A673 (cell line): Measurements from ENCODE around the gene THAP3.

Experiments used
- EZH2 ChIP-seq: fragments of 200-600 bp; sonication (generic); IDR thresholded peaks from 2 replicates; pipeline ENCODE4 v1.6.1; 2017; ENCODE audit warnings: borderline replicate concordance, low read depth, mild to moderate bottlenecking, mixed read lengths, antibody characterized with exemption, low read length; ENCODE audit not compliant: poor library complexity, severe bottlenecking
- TF ChIP-seq, protein P1 (sequence below): fragments of 300-800, 200-600 bp; sonication (generic); conservative IDR thresholded peaks from 2 replicates; pipeline ENCODE4 v1.5.1; 2017; ENCODE audit warnings: low read depth, mild to moderate bottlenecking, antibody characterized with exemption, low read length, moderate library complexity, mixed read lengths

- TF ChIP-seq, protein P1, sequence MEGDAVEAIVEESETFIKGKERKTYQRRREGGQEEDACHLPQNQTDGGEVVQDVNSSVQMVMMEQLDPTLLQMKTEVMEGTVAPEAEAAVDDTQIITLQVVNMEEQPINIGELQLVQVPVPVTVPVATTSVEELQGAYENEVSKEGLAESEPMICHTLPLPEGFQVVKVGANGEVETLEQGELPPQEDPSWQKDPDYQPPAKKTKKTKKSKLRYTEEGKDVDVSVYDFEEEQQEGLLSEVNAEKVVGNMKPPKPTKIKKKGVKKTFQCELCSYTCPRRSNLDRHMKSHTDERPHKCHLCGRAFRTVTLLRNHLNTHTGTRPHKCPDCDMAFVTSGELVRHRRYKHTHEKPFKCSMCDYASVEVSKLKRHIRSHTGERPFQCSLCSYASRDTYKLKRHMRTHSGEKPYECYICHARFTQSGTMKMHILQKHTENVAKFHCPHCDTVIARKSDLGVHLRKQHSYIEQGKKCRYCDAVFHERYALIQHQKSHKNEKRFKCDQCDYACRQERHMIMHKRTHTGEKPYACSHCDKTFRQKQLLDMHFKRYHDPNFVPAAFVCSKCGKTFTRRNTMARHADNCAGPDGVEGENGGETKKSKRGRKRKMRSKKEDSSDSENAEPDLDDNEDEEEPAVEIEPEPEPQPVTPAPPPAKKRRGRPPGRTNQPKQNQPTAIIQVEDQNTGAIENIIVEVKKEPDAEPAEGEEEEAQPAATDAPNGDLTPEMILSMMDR: no peak
- TF ChIP-seq EZH2: no peak
Observed at GRCh38 chr1:6585081-6585722, 39.5 kb upstream of the THAP3 start.
